Fibroblast of skin of scalp (primary cell): Measurements from ENCODE around the gene METTL15. TPM values are rescaled to one million over a fixed set of nuclear protein-coding genes. Genes with fewer than 3 reads are reported as not detected.
"Not testable (repeated sequence)": the region's sequence is repeated elsewhere in the genome, so short reads cannot be mapped to it uniquely, and the experiment has no call there.

Experiments used
- DNase-seq: peaks from one replicate; pipeline ENCODE4 v3.0.0-alpha.2; 2013
- polyA plus RNA-seq, 2 experiments: library from polyadenylated mRNA; unstranded; fragments of 120-200 nt; gene quantifications; one replicate each; pipeline ENCODE4 v1.2.1, GENCODE V29; 2013; ENCODE audit not compliant: insufficient read length in 2 of 2

METTL15 gene, protein sequence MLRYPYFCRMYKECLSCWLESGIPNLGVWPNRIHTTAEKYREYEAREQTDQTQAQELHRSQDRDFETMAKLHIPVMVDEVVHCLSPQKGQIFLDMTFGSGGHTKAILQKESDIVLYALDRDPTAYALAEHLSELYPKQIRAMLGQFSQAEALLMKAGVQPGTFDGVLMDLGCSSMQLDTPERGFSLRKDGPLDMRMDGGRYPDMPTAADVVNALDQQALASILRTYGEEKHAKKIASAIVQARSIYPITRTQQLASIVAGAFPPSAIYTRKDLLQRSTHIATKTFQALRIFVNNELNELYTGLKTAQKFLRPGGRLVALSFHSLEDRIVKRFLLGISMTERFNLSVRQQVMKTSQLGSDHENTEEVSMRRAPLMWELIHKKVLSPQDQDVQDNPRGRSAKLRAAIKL
- 9.4 TPM for polyA plus RNA-seq (2013, experiment 1 of 2; ENCODE audit: insufficient read length)
- polyA plus RNA-seq (2013, experiment 2 of 2; ENCODE audit: insufficient read length), result 10.3 TPM

DNA sequence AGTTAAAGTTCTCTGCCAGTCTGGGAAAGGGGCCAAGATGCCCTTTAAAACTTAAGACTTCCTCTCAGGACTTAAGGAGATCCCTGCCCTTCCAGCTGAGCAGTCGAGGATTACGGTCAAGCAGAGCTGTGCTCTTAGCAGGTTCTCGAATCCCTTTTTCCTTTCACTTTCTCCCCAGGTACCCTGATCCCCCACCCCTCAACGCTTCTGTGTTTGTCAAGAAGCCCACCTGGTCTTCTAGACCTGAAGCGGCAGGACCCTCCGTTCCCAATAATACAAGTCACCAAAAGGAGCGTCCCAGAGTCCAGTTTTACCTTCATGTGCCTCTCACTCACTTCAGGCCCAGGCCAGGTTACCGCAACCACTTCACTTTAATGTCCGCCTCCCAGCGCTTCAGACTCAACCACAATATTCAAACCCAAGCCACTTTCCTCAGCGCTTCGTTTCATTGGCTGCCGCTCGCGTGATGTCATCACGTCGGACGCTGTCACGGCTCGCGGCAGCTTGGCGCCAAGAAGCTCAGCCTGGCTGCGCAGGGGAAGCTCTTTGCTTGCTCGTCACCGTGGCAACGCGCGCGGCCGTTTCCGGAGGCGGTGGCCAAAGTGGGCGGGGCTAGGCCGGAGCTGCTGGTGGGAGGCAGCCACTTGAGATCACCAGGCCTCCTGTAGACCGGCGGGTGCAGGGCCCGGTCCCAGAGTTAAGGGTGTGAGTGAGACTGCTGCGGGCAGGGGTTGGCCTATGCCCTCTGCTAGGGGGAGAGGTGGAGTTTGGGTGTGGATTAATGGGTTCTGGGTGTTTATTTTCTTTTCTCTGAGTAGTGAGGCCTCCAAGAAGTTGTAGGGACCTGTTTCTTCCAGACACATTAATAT, at the start of gene METTL15, which contains the start of gene KIF18A:
METTL15 (plus strand) TSS at position 639 of the 869 bp plus-strand sequence. CDS start 4,947 bp downstream, outside the sequence.
KIF18A (minus strand) TSS at position 407 of the 869 bp plus-strand sequence. CDS start 10,209 bp downstream, outside the sequence.
- peak; percentile 99 for DNase-seq

DNA sequence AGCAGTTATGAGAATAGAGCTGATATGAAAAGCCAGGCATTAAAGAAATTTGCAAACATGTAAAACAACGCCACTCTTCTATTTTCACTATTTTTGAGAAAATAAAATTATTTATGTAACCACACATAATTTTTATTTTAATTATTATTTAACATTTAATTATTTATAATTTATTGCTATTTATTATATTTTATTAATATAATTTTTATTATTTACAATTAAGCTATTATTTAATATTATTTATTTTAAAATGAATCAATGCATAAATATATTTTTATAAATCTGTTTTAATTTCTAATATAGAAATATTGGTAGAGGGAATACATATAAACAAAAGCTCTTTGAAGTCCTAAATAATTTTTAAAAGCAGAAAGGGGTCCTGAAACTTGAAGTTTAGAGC, 36.9 kb upstream of the METTL15 start:
- DNase-seq, result no peak

DNA sequence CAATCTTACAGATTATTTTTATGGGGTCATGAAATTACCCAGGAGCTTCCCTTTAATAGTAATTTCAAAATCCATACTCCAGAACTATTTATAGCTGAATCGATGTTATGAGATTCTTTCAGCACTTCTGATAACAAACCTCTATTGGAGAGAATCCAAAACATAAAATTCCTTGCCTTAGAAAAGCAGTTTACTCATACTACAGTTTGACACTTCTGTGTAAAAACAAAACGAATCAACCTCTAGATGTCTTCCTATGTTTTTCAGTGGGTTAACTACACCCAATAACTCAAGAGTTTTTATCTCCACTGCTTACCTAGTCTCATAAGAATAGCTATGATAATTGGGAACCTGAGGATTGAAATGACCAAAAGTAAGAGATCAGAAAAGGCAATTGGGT, 35.9 kb upstream of the METTL15 start:
- peak; percentile 74 for DNase-seq

DNA sequence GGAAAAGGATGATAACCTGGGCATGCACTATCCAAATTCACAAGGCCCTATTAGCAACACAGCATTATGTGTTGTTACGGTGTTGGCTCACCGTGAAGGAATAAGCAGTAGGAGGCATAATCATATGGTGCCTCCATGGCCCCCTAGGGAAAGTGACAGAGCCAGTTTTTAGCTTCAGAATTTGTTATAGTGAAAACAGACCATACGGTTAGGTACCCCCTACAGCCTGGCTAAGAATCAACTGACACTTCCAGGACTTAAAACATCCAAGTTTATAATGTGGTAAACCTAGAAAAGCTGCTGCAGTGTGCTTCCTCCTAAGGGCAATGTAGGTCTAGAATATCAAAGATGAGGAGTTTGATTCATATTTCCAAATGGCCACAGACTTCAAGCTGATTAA, 30.7 kb upstream of the METTL15 start:
- DNase-seq, result no peak

DNA sequence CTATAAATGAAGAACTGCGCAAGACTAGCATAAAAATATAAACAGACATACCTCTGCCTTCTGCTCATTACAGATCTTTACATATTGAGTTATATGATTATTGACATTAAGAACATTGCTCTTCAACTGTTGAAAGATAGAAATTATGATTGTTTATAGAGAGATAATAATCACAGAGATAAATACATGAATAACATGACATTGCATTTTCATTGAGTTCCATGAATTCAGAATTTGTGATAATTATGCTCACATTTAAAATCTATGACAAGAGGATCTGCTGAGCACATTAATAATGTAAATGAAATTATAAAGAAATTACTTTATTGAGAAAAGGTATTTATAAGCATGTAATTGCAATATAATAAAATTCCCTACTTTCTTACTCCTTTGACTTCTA, 25.1 kb upstream of the METTL15 start:
- no peak for DNase-seq

DNA sequence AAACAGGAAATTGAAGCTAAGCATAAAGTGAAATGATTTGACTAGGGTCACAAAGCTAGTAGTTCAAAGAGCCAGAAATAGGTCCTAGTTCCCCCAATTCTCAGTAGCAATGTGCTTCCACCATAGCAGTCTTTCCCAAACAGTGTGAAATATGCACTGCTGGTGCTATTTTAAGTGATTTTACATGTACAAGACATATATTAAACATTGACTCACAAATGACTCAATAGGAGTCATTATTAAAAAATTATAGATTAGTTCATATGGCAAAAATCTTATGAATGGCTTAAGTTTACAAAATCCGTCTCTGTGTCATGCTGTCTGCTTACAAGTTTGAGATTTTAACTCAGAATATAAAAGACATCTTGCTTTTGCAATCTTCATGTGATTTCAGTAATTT, 21.6 kb upstream of the METTL15 start:
- DNase-seq, result peak; percentile 87

DNA sequence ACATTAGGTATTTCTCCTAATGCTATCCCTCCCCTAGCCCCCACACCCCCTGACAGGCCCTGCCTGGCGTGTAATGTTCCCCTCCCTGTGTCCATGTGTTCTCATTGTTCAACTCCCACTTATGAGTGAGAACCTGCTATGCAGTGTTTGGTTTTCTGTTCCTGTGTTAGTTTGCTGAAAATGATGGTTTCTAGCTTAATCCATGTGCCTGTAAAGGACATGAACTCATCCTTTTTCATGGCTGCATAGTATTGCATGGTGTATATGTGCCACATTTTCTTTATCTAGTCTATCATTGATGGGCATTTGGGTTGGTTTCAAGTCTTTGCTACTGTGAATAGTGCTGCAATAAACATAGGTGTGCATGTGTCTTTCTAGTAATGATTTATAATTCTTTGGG, 21.0 kb upstream of the METTL15 start:
- DNase-seq, result not testable (repeated sequence)

DNA sequence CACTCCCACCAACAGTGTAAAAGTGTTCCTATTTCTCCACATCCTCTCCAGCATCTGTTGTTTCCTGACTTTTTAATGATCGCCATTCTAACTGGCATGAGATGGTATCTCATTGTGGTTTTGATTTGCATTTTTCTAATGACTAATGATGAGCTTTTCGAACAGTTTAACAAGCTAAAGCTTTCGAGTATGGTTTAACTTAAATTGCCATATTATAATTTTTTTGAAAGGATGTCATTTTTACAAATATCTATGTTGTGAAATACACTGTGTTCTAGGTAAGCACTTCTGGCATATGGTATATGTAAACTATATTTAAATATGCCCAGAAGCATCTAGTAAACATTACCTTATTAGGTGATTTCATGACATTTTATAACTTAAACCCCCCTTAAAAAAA, 20.5 kb upstream of the METTL15 start:
- peak; percentile 23 for DNase-seq

DNA sequence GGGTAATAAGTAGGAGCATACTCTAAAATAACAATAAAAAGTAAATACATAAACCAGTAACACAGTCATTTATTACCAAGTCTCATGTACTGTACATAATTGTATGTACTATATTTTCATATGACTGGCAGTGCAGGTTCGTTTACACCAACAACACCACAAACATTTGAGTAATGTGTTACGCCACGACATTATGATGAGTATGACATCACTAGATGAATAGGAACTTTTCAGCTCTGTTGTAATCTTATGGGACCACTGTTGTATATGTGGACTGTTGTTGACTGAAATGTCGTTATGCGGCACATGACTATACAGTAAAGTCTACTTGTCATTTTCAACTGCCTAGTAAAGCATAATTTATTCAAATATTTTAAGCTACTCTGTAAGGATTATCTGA, 18.8 kb upstream of the METTL15 start:
- DNase-seq, result peak; percentile 22

DNA sequence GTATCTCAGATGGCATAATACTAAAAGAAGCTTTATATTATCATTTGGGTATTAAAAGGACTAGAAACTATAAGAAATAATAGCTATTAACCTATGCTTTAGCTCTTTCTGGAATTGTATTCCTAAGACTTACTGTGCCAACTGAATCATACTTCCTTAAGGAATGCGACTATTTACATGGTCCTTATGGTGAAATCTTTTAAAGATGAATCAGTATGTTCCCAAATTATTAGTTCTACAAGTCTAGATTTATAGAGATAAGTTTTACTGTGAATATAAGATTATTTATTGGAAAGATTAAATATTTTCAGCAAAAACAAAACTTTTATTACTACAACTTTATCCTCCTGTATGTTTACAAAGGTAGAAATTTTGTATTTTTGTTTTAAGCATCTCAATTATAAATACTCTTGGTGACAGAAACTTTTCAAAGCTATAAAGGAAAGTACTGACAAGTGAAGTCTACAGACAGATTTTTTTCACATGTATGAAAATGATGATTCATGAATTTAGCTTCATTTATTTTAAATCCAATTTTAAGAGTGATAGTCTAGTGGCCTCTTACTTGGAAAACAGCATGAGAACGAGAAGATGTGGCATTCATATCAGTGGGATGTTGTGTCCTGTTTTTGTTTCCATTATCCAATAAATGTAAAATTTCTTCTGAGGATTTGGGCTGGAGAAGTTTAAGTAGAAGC, 18.0 kb upstream of the METTL15 start:
- DNase-seq, result peak; percentile 74

DNA sequence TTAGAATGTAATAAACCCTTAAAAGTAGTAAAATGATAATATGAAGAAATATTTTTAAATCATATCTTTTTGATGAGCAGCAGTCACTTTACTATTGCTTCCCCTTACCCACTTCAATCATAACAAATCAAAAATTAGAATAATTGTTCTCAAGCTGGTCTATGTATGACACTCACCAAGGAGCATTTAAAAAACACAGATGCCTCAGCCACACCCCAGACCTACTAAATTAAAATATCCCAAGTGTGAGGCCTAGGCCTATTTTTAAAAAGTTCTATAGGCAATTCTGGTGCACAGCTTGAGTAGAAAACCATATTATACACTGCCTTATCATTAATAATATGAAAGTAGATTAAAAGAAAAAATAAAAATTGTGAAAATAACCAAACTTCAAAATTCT, 15.4 kb upstream of the METTL15 start:
- DNase-seq, result no peak

DNA sequence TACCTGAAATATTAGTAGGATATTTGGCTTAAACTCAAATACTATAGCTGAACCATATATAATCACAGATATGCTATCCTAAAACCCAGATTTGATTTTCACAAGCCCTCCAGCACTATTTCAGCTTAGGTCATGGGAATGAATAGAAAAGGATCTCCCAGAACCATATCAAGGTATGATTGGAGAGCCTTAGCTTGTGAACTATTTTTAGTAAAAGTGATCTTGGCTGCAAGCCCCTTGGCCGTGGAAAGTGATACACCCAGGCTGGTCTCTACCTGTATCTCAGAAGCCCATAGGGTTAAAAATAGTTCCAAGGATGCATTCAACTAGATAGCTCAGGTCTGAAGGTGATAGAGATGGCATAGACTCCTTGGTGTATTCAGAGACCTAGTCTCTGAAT, 9.9 kb upstream of the METTL15 start:
- no peak for DNase-seq

DNA sequence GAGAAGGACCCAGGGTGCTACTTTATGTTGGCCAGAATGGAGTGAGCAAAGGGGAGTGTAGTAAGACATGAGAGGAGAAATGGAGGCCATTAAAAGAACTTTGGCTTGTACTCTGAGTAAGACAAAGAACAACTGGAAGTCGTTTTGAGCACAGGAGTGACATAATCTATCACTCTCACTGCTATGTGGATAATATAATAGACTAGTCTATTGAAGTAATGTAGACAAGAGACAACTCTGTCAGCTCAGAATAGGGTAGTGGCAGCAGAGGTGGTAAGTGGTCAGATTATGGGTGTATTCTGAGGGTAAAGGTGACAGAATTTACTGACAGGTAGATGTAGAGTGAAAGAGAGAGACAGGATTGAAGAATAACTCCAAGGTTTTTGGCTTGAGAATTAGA, 8.5 kb upstream of the METTL15 start:
- no peak for DNase-seq

DNA sequence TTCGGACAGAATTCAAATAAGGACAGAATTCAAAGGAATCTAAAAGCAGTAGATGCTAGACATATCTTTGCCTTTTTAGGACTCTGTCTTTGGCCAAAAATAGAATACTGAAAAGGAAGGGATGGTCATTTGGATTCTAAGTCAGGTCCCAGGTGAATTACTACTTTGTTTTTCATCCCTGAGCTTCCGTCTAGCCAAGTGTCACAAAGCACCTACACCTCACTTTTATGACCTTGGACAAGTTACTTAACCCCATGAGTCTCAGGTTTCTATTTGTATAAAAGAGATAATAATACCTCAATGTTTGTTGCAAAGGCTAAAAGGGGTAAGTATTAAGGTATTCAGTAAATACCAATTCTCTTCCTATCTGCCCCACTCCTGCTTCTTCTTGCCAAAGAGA, 7.5 kb upstream of the METTL15 start:
- no peak for DNase-seq

DNA sequence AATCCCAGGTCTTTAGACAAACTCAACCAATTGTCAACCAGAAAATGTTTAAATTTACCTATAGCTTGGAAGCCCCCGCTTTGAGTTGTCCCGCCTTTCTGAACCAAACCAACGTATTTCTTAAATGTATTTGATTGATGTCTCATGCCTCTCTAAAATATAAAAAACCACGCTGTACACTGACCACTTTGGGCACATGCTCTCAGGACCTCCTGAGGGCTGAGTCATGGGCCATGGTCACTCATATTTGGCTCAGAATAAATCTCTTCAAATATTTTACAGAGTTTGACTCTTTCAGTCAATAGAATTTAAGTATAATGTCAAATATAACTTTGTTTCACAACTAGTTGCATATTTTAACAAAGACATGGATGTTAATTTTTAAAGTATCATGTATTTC, 5.9 kb upstream of the METTL15 start:
- DNase-seq, result not testable (repeated sequence)

DNA sequence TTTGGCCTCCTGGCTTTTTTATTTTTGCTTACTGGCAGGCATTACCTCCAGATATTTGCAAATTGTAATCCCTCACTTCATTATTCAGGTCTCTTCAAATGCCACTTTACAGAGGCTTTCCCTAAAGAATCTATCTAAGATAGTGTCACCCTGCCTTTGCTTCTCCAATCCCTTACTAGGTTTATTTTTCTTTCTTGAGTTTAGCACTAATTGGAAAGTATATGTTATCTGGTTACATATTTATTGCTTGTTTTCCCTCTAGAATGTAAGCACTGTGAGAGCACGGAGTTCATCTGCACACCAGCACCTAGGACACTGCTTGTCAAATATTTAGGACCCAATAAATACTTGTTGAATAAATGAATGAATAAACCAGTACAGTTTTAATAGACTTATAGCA, 3.8 kb upstream of the METTL15 start:
- DNase-seq, result no peak

DNA sequence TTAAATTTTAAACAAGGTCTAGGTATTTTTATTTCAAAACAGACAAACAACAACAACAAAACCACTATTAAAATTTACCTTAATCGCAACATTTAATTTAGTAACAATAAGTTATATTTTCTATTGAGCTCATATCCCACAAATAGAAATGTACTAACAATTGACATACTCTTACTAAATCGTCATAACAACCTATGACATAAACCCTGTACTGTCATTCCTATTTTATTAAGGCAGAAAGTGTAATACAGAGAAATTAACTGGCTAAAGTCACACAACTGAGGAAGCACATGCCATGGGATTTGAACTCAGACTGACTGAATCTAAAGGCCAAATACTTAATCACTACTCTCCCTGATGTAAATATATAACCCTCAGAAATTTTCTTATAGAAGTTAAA, 3.2 kb upstream of the METTL15 start:
- DNase-seq, result no peak

DNA sequence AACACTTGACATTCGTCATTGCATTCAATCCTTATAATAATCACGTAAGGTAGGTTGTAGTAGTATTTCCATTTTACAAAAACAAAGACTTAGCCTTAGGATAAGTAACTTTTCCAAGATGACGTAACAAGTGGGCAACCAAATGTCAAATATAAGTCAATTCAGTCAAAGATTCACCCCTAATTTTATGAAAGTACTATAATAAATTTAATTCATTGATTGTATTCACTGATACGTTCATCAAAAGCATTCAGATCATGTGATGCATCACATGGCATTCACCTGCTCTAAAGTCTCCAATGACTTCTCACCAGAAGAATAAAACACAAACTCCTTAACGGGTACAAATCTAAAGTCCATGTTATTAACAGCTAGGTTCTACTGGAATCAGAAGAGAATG, 2.3 kb upstream of the METTL15 start:
- no peak for DNase-seq

DNA sequence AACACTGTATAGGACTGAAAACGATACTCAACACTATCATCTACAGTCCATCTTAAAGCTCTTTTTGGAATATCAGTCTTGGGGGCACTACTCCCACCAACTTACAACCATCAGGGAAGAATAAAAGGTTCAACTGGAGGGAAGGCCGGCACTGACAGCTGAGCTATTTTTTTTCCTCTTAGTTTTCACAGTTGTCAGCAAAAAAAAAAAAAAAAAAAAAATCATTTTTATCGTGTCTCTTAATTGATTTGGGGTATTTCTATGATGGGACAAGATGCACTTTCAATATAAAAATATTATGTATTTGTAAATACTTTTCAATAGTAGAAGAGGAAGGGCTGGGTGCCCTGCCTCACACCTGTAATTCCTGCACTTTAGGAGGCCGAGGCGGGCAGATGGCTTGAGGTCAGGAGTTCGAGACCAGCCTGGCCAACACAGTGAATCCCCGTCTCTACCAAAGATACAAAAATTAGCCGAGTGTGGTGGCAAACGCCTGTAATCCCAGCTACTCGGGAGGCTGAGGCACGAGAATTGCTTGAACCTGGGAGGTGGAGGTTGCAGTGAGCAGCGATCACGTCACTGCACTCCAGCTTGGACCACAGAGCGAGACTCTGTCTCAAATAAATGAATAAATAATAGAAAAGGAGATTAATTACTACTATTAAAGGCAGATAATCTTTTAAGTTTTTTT, 1.7 kb upstream of the METTL15 start:
- no peak for DNase-seq

DNA sequence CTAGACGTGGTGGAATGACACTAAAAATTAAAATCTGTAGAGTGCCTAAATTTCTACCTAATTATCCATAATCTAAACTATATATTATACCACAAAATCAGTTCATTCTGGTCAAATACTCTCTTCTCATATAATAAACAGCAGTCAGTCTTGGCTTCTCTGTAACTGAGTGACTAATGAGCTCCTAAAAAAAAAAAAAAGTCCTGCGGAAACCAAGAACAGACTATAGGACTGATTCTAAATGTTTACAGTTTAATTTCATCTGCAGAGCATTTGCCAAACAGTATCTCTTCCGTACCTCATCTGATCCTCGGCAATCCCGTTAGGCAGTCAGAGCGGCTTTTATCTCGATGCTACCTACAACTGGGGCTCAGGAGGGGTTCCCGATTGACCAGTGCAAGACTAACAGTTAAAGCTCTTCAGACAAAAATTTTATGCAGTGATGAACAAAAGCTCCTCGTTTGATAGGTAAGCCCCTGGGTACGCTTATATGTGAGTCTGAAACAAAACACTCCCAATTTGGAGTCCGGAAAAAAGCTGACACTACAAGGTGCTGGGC, 918 bp upstream of the METTL15 start:
- peak; percentile 19 for DNase-seq

DNA sequence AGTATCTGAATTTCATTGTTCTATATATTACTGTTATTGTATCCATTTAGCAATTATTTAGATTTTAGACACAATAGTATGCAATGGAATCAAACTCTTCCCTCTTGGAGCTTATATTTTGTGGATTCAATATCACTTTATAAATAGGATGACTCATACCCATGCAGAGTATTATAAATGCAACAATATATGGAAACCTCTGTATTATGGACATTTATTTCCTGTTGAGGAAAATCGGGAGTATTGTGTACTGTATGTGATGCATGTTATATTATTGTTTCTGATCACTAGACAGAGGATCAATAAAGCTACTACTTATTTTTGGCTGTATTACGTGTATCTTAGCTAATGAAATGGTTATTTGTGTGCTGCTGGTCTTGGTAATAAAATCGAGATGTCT, 770 bp downstream of the METTL15 start:
- no peak for DNase-seq
